Fibroblast of pulmonary artery (primary cell): ENCODE measurements around the gene C1orf122.

Experiments used
- DNase-seq: peaks from one replicate; pipeline ENCODE4 v3.0.0-alpha.2; 2010; ENCODE audit warnings: low read depth
- H3K4me3 ChIP-seq: replicated peaks from 2 replicates; pipeline ENCODE4 v1.5.1; 2011; ENCODE audit warnings: low read depth, mild to moderate bottlenecking, control low read depth, low read length, moderate library complexity
- CTCF ChIP-seq: IDR thresholded peaks from 2 replicates; pipeline ENCODE4 v1.5.1; 2011; ENCODE audit warnings: mild to moderate bottlenecking, control low read depth, low read length, inconsistent platforms; ENCODE audit errors: missing control alignments

C1orf122 gene

GRCh38 chr1:37817481-37817880 lies 9.9 kb downstream of the C1orf122 start:
- no peak for TF ChIP-seq CTCF
- H3K4me3 ChIP-seq: no peak overlapping the region
- peak; percentile 26 for DNase-seq

- no peak overlapping the region for H3K4me3 ChIP-seq
- no peak for TF ChIP-seq CTCF
- DNase-seq: no peak
Observed at GRCh38 chr1:37821481-37821880, 13.9 kb downstream of the C1orf122 start.

- no peak overlapping the region for H3K4me3 ChIP-seq
- no peak for TF ChIP-seq CTCF
- no peak for DNase-seq
Observed at GRCh38 chr1:37822906-37823815, 15.6 kb downstream of the C1orf122 start.

- no peak overlapping the region for H3K4me3 ChIP-seq
- no peak for TF ChIP-seq CTCF
- DNase-seq: no peak
Observed at GRCh38 chr1:37824001-37824400, 16.4 kb downstream of the C1orf122 start.

GRCh38 chr1:37825506-37825905 lies 17.9 kb downstream of the C1orf122 start:
- H3K4me3 ChIP-seq: no peak overlapping the region
- no peak for DNase-seq
- no peak for TF ChIP-seq CTCF

- no peak overlapping the region for H3K4me3 ChIP-seq
- no peak for TF ChIP-seq CTCF
- DNase-seq: no peak
Observed at GRCh38 chr1:37828410-37829074, 21.0 kb downstream of the C1orf122 start.
